Neural progenitor cell (in vitro differentiated cells): ENCODE results near the gene SMCO2. TPM values are rescaled to one million over a fixed set of nuclear protein-coding genes. Genes with fewer than 3 reads are reported as not detected.
"Not testable (repeated sequence)": the region's sequence is repeated elsewhere in the genome, so short reads cannot be mapped to it uniquely, and the experiment has no call there.

Experiments used
- DNase-seq: peaks from one replicate; pipeline ENCODE4 v3.0.0-alpha.2; 2016; ENCODE audit warnings: low spot score
- H2AFZ ChIP-seq: fragments of 200-600 bp; sonication (generic); replicated peaks from 2 replicates; pipeline ENCODE4 v1.6.1; 2016; ENCODE audit warnings: antibody characterized with exemption
- H3F3A ChIP-seq: fragments of 200-600 bp; sonication (generic); 2 replicates; pipeline ENCODE4 v1.6.1; 2016; ENCODE audit warnings: antibody characterized with exemption, low read depth
- H3K27ac ChIP-seq: fragments of 200-600 bp; sonication (generic); 2 replicates; pipeline ENCODE4 v1.5.1; 2016; ENCODE audit warnings: mild to moderate bottlenecking
- H3K27me3 ChIP-seq: fragments of 200-600 bp; sonication (generic); 2 replicates; pipeline ENCODE4 v1.6.1; 2016; ENCODE audit warnings: mild to moderate bottlenecking, moderate library complexity
- H3K36me3 ChIP-seq: fragments of 200-600 bp; sonication (generic); 2 replicates; pipeline ENCODE4 v1.5.1; 2016
- H3K4me1 ChIP-seq: fragments of 200-600 bp; sonication (generic); 2 replicates; pipeline ENCODE4 v1.6.1; 2016; ENCODE audit warnings: mixed run types
- H3K4me2 ChIP-seq: fragments of 200-600 bp; sonication (generic); 2 replicates; pipeline ENCODE4 v1.6.1; 2016
- H3K4me3 ChIP-seq: fragments of 200-600 bp; sonication (generic); 2 replicates; pipeline ENCODE4 v1.5.1; 2016
- H3K79me2 ChIP-seq: fragments of 200-600 bp; sonication (generic); 2 replicates; pipeline ENCODE4 v1.6.1; 2016; ENCODE audit warnings: low read depth
- H3K9ac ChIP-seq: fragments of 200-600 bp; sonication (generic); 2 replicates; pipeline ENCODE4 v1.6.1; 2016
- H3K9me3 ChIP-seq: fragments of 200-600 bp; sonication (generic); 2 replicates; pipeline ENCODE4 v1.5.1; 2016; ENCODE audit warnings: low read depth
- H4K20me1 ChIP-seq: fragments of 200-600 bp; sonication (generic); 2 replicates; pipeline ENCODE4 v1.6.1; 2016; ENCODE audit warnings: low read depth
- H3K27ac Mint-ChIP-seq: 3 replicates; pipeline ENCODE4 v1.8.0; 2021; ENCODE audit warnings: mixed read lengths
- H3K27me3 Mint-ChIP-seq: 2 replicates; pipeline ENCODE4 v1.8.0; 2022; ENCODE audit warnings: low read depth, mild to moderate bottlenecking, inconsistent platforms, moderate library complexity, mixed read lengths; ENCODE audit not compliant: insufficient read depth
- H3K36me3 Mint-ChIP-seq: 3 replicates; pipeline ENCODE4 v1.8.0; 2021; ENCODE audit warnings: mixed read lengths
- H3K4me1 Mint-ChIP-seq: 3 replicates; pipeline ENCODE4 v1.8.0; 2021; ENCODE audit warnings: mixed read lengths
- H3K4me3 Mint-ChIP-seq: 3 replicates; pipeline ENCODE4 v1.8.0; 2021; ENCODE audit warnings: mild to moderate bottlenecking, moderate library complexity, mixed read lengths
- H3K9me3 Mint-ChIP-seq: 3 replicates; pipeline ENCODE4 v1.8.0; 2020; ENCODE audit warnings: mixed read lengths
- CTCF ChIP-seq: fragments of 200-600 bp; sonication (generic); IDR thresholded peaks from 2 replicates; pipeline ENCODE4 v1.5.1; 2017; ENCODE audit warnings: antibody characterized with exemption, mild to moderate bottlenecking
- EZH2 ChIP-seq: fragments of 200-600 bp; sonication (generic); IDR thresholded peaks from 2 replicates; pipeline ENCODE4 v1.6.1; 2017; ENCODE audit warnings: antibody characterized with exemption, mild to moderate bottlenecking, moderate library complexity
- EZH2phosphoT487 ChIP-seq: fragments of 200-600 bp; sonication (generic); IDR thresholded peaks from 2 replicates; pipeline ENCODE4 v1.6.1; 2017; ENCODE audit warnings: antibody characterized with exemption
- total RNA-seq: library from RNA; depleted of rRNA; stranded (reverse); fragments of >200 nt; gene quantifications from 2 replicates; pipeline ENCODE4 v1.2.3, GENCODE V29; 2015; ENCODE audit warnings: low replicate concordance

The SMCO2 gene
- total RNA-seq, 1 donor from 2014 or later = not detected

GRCh38 chr12:27541031-27541719, 94.6 kb downstream of the SMCO2 start:
- no peaks in the 10 kb centered on the region for H3K9me3 Mint-ChIP-seq
- H3F3A ChIP-seq = no peaks in the 10 kb centered on the region
- H3K4me1 ChIP-seq = peaks cover 5% of the 10 kb centered on the region
- no peak overlapping the region for H3K4me2 ChIP-seq
- H3K4me1 Mint-ChIP-seq = no peaks in the 10 kb centered on the region
- H3K9ac ChIP-seq = no peak overlapping the region
- no peaks in the 10 kb centered on the region for H4K20me1 ChIP-seq
- peaks cover 20% of the 10 kb centered on the region for H3K36me3 Mint-ChIP-seq
- H3K27me3 Mint-ChIP-seq = peaks cover 2% of the 10 kb centered on the region
- peak; percentile 17 for DNase-seq
- H3K27ac ChIP-seq = no peak overlapping the region
- H3K27me3 ChIP-seq = no peaks in the 10 kb centered on the region
- H3K9me3 ChIP-seq = no peaks in the 10 kb centered on the region
- H3K27ac Mint-ChIP-seq = peak overlapping the region; percentile 72
- TF ChIP-seq CTCF = no peak
- TF ChIP-seq EZH2 = no peak
- no peak for TF ChIP-seq EZH2phosphoT487
- H3K36me3 ChIP-seq = no peaks in the 10 kb centered on the region
- H3K4me3 ChIP-seq = no peak overlapping the region
- no peak overlapping the region for H2AFZ ChIP-seq
- H3K79me2 ChIP-seq = peaks cover 48% of the 10 kb centered on the region
- H3K4me3 Mint-ChIP-seq = no peak overlapping the region

- H3K36me3 ChIP-seq = no peaks in the 10 kb centered on the region
- peaks cover 51% of the 10 kb centered on the region for H3K79me2 ChIP-seq
- Mint-ChIP-seq H3K27ac (no peak overlapping the region), H3K27me3 (peaks cover 2% of the 10 kb centered on the region), H3K9me3 (no peaks in the 10 kb centered on the region), H3K36me3 (peaks cover 11% of the 10 kb centered on the region), H3K4me3 (no peak overlapping the region), H3K4me1 (no peaks in the 10 kb centered on the region)
- H3K4me3 ChIP-seq = no peak overlapping the region
- no peak overlapping the region for H2AFZ ChIP-seq
- H3K27me3 ChIP-seq = no peaks in the 10 kb centered on the region
- peaks cover 5% of the 10 kb centered on the region for H3K4me1 ChIP-seq
- no peaks in the 10 kb centered on the region for H3F3A ChIP-seq
- no peaks in the 10 kb centered on the region for H4K20me1 ChIP-seq
- no peak overlapping the region for H3K9ac ChIP-seq
- no peaks in the 10 kb centered on the region for H3K9me3 ChIP-seq
- H3K4me2 ChIP-seq = no peak overlapping the region
- TF ChIP-seq EZH2phosphoT487 (no peak), EZH2 (no peak), CTCF (no peak)
- no peak overlapping the region for H3K27ac ChIP-seq
- DNase-seq = no peak
Measured at GRCh38 chr12:27542628-27543027, 96.1 kb downstream of the SMCO2 start.

- H3K9me3 ChIP-seq, H2AFZ ChIP-seq, H4K20me1 ChIP-seq, H3K36me3 ChIP-seq, H3K4me3 ChIP-seq, H3K27ac ChIP-seq, H3K4me1 ChIP-seq, DNase-seq, H3K27me3 ChIP-seq, H3K27me3 Mint-ChIP-seq, H3K27ac Mint-ChIP-seq, H3K4me2 ChIP-seq, H3K4me1 Mint-ChIP-seq, H3F3A ChIP-seq, H3K4me3 Mint-ChIP-seq, H3K9me3 Mint-ChIP-seq, H3K9ac ChIP-seq: not testable (repeated sequence)
- H3K36me3 Mint-ChIP-seq = peaks cover 11% of the 10 kb centered on the region
- peaks cover 43% of the 10 kb centered on the region for H3K79me2 ChIP-seq
Measured at GRCh38 chr12:27544858-27545257, 98.3 kb downstream of the SMCO2 start.

- no peak overlapping the region for H3K27ac Mint-ChIP-seq
- no peak for DNase-seq
- H3K9me3 Mint-ChIP-seq = peaks cover 3% of the 10 kb centered on the region
- peaks cover 2% of the 10 kb centered on the region for H3K4me1 Mint-ChIP-seq
- no peaks in the 10 kb centered on the region for H3K27me3 ChIP-seq
- H3K4me3 Mint-ChIP-seq = no peak overlapping the region
- H2AFZ ChIP-seq = no peak overlapping the region
- H3F3A ChIP-seq = no peaks in the 10 kb centered on the region
- H3K9me3 ChIP-seq = no peaks in the 10 kb centered on the region
- peaks cover 10% of the 10 kb centered on the region for H3K4me1 ChIP-seq
- peaks cover 35% of the 10 kb centered on the region for H3K79me2 ChIP-seq
- H3K4me2 ChIP-seq = no peak overlapping the region
- H3K27me3 Mint-ChIP-seq = peaks cover 2% of the 10 kb centered on the region
- H3K36me3 Mint-ChIP-seq = peaks cover 11% of the 10 kb centered on the region
- no peak overlapping the region for H3K27ac ChIP-seq
- H3K4me3 ChIP-seq = no peak overlapping the region
- TF ChIP-seq CTCF (no peak), EZH2phosphoT487 (no peak), EZH2 (no peak)
- no peak overlapping the region for H3K9ac ChIP-seq
- peaks cover 2% of the 10 kb centered on the region for H4K20me1 ChIP-seq
- H3K36me3 ChIP-seq = no peaks in the 10 kb centered on the region
Measured at GRCh38 chr12:27545665-27546064, 99.1 kb downstream of the SMCO2 start.
